H1 (cell line): Measurements from ENCODE around the gene GADL1.

ENCODE experiments used
- CEBPB ChIP-seq: IDR thresholded peaks from 2 replicates; pipeline ENCODE4 v1.6.1; 2012; ENCODE audit warnings: low read depth, low read length
- EZH2 ChIP-seq: fragments of 200-600 bp; sonication (generic); IDR thresholded peaks from 2 replicates; pipeline ENCODE4 v1.7.1; 2012; ENCODE audit warnings: low read depth, mild to moderate bottlenecking, moderate library complexity, low read length, inconsistent platforms; ENCODE audit not compliant: severe bottlenecking
- KDM1A ChIP-seq: fragments of 200-600, 300-600 bp; sonication (generic); IDR thresholded peaks from 2 replicates; pipeline ENCODE4 v1.7.1; 2016; ENCODE audit warnings: mild to moderate bottlenecking, low read length, borderline replicate concordance
- MAX ChIP-seq: IDR thresholded peaks from 2 replicates; pipeline ENCODE4 v1.6.1; 2012; ENCODE audit warnings: inconsistent platforms
- POLR2AphosphoS5 ChIP-seq: IDR thresholded peaks from 2 replicates; pipeline ENCODE4 v1.6.1; 2011; ENCODE audit warnings: low read depth, low read length
- USF2 ChIP-seq: IDR thresholded peaks from 2 replicates; pipeline ENCODE4 v1.6.1; 2011; ENCODE audit warnings: low read length, improper control_type of control experiment
- TF ChIP-seq, protein P1 (sequence below), 3 experiments: IDR thresholded peaks; 1 replicate in 2 of 3; 2 replicates in 1 of 3; pipeline versions ENCODE4 v1.5.1 to v1.6.1; 2011; ENCODE audit warnings: low read length in 3 of 3, mild to moderate bottlenecking in 3 of 3, inconsistent platforms in 2 of 3, low read depth in 1 of 3, moderate library complexity in 1 of 3; ENCODE audit not compliant: insufficient read depth in 1 of 3; ENCODE audit errors: control extremely low read depth in 1 of 3

GRCh38 chr3:30756218-30756617 lies 138.2 kb downstream of the GADL1 start:
- TF ChIP-seq MAX (no peak), CEBPB (no peak), POLR2AphosphoS5 (no peak), USF2 (no peak), KDM1A (no peak), EZH2 (no peak)
- TF ChIP-seq, protein P1, sequence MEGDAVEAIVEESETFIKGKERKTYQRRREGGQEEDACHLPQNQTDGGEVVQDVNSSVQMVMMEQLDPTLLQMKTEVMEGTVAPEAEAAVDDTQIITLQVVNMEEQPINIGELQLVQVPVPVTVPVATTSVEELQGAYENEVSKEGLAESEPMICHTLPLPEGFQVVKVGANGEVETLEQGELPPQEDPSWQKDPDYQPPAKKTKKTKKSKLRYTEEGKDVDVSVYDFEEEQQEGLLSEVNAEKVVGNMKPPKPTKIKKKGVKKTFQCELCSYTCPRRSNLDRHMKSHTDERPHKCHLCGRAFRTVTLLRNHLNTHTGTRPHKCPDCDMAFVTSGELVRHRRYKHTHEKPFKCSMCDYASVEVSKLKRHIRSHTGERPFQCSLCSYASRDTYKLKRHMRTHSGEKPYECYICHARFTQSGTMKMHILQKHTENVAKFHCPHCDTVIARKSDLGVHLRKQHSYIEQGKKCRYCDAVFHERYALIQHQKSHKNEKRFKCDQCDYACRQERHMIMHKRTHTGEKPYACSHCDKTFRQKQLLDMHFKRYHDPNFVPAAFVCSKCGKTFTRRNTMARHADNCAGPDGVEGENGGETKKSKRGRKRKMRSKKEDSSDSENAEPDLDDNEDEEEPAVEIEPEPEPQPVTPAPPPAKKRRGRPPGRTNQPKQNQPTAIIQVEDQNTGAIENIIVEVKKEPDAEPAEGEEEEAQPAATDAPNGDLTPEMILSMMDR (IDR thresholded peaks at IDR 0.05; ENCODE audit: control extremely low read depth in 1 of 3, insufficient read depth in 1 of 3, low read depth in 1 of 3, low read length in 3 of 3) = no peak
